Heart left ventricle (tissue), 16 donors: ENCODE results near the gene CYSTM1. TPM values are rescaled to one million over a fixed set of nuclear protein-coding genes. Genes with fewer than 3 reads are reported as not detected.

Source experiments
- ATAC-seq, 4 donors: fragments of 200-7000 bp; cut with Tn5 transposase; one replicate each; pipeline ENCODE4 v1.9.1; 2020 to 2022; ENCODE audit warnings: moderate library complexity in 4 of 4, mild to moderate bottlenecking in 3 of 4, moderate number of reproducible peaks in 1 of 4
- DNase-seq, 5 donors: peaks; one replicate each; pipeline ENCODE4 v3.0.0-alpha.2; 2020
- H3K27ac ChIP-seq, 12 donors: fragments of 200-600 bp; sonication (generic) in 4 of 12; one replicate each; pipeline versions ENCODE4 v1.5.0 to v1.8.0; 2016 to 2022; ENCODE audit warnings: mild to moderate bottlenecking in 2 of 12
- H3K27me3 ChIP-seq, 9 donors: fragments of 200-600 bp; sonication (generic) in 2 of 9; one replicate each; pipeline versions ENCODE4 v1.5.1 to v1.8.0; 2016 to 2022; ENCODE audit warnings: mild to moderate bottlenecking in 3 of 9
- H3K36me3 ChIP-seq, 9 donors: fragments of 200-600 bp; sonication (generic) in 2 of 9; one replicate each; pipeline versions ENCODE4 v1.5.0 to v1.8.0; 2018 to 2022; ENCODE audit warnings: mild to moderate bottlenecking in 2 of 9
- H3K4me1 ChIP-seq, 12 donors: fragments of 200-600 bp; sonication (generic) in 4 of 12; one replicate each; pipeline versions ENCODE4 v1.5.0 to v1.8.0; 2016 to 2022; ENCODE audit warnings: mild to moderate bottlenecking in 3 of 12
- H3K4me3 ChIP-seq, 12 donors: fragments of 200-600 bp; sonication (generic) in 4 of 12; one replicate each; pipeline versions ENCODE4 v1.5.0 to v1.8.0; 2017 to 2022; ENCODE audit warnings: mild to moderate bottlenecking in 9 of 12, moderate library complexity in 4 of 12
- H3K9me3 ChIP-seq, 12 donors: fragments of 200-600 bp; sonication (generic) in 4 of 12; one replicate each; pipeline versions ENCODE4 v1.5.0 to v1.8.0; 2016 to 2022; ENCODE audit warnings: mild to moderate bottlenecking in 1 of 12
- POLR2A ChIP-seq, 2 donors: fragments of 450-650 bp; IDR thresholded peaks; one replicate each; pipeline ENCODE4 v1.6.1; 2017; ENCODE audit warnings: antibody characterized with exemption in 2 of 2, mild to moderate bottlenecking in 2 of 2, moderate library complexity in 2 of 2
- WGBS, 4 donors: extraction: QIAGEN DNeasy Blood & Tissue Kit in 2 of 4; methylation state at CpG; one replicate each; pipeline versions ENCODE4 v1.1.5 to v1.1.7; 2013 to 2018; 5-methylcytosine and 5-hydroxymethylcytosine counted together
- intact Hi-C, 10 donors: fragments of 100-400 bp; cut with DNase I; formaldehyde crosslinking; loops; one replicate each; pipeline versions ENCODE4 v1.11.1 to v1.14.2; 2022
- polyA plus RNA-seq, 2 donors: library from polyadenylated mRNA; stranded (reverse); fragments of 200-250 nt; gene quantifications; one replicate each; pipeline ENCODE4 v1.2.3, GENCODE V29; 2013
- total RNA-seq, 9 donors: library from RNA; depleted of rRNA in 2 of 9; stranded (reverse); fragments of >200 nt in 2 of 9; fragmentation: NEBNext Ultra II Directional in 3 of 9; extraction: Animal tissue kit (Norgen Biotek cat#: 25700) in 3 of 9; gene quantifications; one replicate each; pipeline versions ENCODE4 v1.1.0 to v1.2.4, GENCODE V29; 2016 to 2023
- TF ChIP-seq, protein P1 (sequence below), 12 donors: fragments of 200-600 bp; sonication (generic) in 4 of 12; IDR thresholded peaks; one replicate each; pipeline versions ENCODE4 v1.5.0 to v1.8.0; 2018 to 2022; ENCODE audit warnings: antibody characterized with exemption in 12 of 12, mild to moderate bottlenecking in 5 of 12
- donor health status: ischemic (EF 13 %, LVEDD 7.1; RV severe dilation, severe dysfunction).
- donor health status: healthy with polysubstance abuse.
- donor health status: DM: no; HTN: yes; CAD: no.
- donor health status: DM: no; HTN: no; CAD: no.
- donor health status: ischemic (EF 25% LVEDD 6.9; RV normal size, moderate dysfunction).
- donor health status: ischemic (EF 25% LVEDD 5.7; RV mildly dilated, moderate dysfunction).
- donor health status: healthy.
- donor health status: DM: yes; HTN: yes; CAD: no.
- donor health status: ischemic (EF 35%, LVEDD 5.7; RV mildly dilated, moderate dysfunction).
- donor health status: nonischemic (EF 11% LVEDD 7.7; RV severe dilation, severe dysfunction).
- donor health status: DM: yes; HTN: yes; CAD: no.
- donor health status: PGD.
- donor health status: ischemic (EF 29% LVEDD 5.4; RV normal size, mild dysfunction).
- donor health status: nonischemic (EF 23%, LVEDD 6.1; RV moderate dilation, normal function).

CYSTM1 gene
- total and polyA plus RNA-seq, 11 donors = 58.1 to 238 (median 94.5) TPM

DNA sequence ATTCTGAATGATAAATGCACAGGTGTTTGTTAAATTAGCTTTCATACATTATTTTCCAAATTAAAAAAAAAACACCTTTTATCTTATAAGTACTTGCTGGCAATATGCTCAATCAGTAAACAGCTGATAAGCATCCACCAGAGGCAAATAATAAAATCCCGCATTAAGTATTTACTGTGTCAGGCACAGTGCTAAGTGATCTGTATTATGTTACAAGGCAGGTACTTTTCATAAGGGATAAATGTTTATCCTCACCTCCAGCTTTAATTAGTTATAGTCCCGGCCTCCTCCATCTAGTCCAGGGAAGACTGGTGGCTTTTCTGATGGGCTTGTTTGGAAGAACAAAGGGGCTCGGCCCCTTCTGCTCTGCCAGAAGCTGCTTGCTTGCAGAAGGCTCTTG, 87.9 kb downstream of the CYSTM1 start:
- H3K4me3 ChIP-seq = no peak overlapping the region
- intact Hi-C loops = loop anchor here in 3 of 10 donors (5.0 kb wide), 1 partner anchor 34 kb away; no protein-coding TSS in a partner anchor
- peak overlapping the region in 3 of 12 donors; percentile 7 to 87 (median 83) for H3K27ac ChIP-seq
- 49 to 75% (median 61%) methylated on average over 3 of the region's 3 CpGs for WGBS, 4 donors
- ATAC-seq = no peak
- TF ChIP-seq POLR2A (IDR thresholded peaks at IDR 0.05) = no peak
- TF ChIP-seq, protein P1, sequence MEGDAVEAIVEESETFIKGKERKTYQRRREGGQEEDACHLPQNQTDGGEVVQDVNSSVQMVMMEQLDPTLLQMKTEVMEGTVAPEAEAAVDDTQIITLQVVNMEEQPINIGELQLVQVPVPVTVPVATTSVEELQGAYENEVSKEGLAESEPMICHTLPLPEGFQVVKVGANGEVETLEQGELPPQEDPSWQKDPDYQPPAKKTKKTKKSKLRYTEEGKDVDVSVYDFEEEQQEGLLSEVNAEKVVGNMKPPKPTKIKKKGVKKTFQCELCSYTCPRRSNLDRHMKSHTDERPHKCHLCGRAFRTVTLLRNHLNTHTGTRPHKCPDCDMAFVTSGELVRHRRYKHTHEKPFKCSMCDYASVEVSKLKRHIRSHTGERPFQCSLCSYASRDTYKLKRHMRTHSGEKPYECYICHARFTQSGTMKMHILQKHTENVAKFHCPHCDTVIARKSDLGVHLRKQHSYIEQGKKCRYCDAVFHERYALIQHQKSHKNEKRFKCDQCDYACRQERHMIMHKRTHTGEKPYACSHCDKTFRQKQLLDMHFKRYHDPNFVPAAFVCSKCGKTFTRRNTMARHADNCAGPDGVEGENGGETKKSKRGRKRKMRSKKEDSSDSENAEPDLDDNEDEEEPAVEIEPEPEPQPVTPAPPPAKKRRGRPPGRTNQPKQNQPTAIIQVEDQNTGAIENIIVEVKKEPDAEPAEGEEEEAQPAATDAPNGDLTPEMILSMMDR (IDR thresholded peaks at IDR 0.05) = no peak
- H3K27me3 ChIP-seq = no peaks in the 10 kb centered on the region
- peaks cover 0 to 6% (median 0%) of the 10 kb centered on the region in 12 donors for H3K9me3 ChIP-seq
- DNase-seq = no peak
- peaks cover 6 to 67% (median 48%) of the 10 kb centered on the region in 12 donors for H3K4me1 ChIP-seq
- peaks cover 0 to 17% (median 0%) of the 10 kb centered on the region in 9 donors for H3K36me3 ChIP-seq

DNA sequence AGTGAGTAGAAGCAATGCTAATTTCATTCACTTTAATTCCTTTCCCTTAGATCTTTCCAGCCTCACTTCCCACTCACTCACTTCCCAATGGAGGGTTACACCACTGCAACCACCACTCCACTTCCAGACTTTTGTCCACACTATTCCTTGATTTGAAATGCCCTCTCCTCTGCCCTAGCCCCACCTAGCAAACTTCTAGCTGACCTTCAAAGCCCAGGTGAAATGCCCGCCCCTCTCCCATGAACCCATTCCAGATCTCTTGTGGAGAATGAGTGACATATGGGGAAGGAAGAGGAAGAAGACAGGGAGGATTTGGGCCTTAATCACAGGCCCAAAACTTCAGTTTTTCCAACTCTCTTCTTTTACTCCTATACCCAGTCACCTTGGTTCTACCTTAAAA, 90.9 kb downstream of the CYSTM1 start:
- WGBS, 4 donors = 94 to 100% (median 96%) methylated on average over 1 of the region's 1 CpG

DNA sequence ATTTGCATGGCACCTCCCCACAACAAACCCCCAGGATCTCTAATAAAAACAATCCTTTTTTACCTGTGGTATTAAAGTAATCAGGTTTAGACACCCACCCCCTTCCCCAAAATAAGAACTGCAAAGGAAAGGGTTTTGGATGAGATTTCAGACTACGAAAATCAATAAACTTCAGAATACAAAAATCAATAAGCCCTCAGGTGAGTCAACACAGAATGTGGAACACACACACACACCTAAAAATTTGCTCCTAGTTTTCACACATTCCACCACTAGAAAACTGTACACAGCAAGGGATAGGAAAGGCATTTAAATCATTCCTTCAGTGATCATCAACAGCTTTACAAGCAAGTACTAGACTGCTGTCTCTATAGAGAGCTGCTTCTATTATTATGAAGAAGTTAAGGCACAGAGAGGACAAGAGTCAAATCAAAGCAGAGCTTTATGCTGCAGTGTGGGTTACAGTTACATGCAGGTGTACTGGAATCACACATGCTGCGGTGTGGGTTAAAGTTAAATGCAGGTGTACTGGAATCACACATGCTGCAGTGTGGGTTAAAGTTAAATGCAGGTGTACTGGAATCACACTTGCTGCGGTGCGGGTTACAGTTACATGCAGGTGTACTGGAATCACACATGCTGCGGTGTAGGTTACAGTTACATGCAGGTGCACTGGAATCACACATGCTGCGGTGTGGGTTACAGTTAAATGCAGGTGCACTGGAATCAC, 91.6 kb downstream of the CYSTM1 start:
- 82 to 91% (median 85%) methylated on average over 6 of the region's 6 CpGs for WGBS, 4 donors
- H3K27me3 ChIP-seq = no peaks in the 10 kb centered on the region
- no peak for TF ChIP-seq POLR2A (IDR thresholded peaks at IDR 0.05)
- TF ChIP-seq, protein P1 (IDR thresholded peaks at IDR 0.05) = no peak
- DNase-seq (no peak), ATAC-seq (no peak)
- peak overlapping the region in 11 of 12 donors; percentile 47 to 92 (median 81) for H3K27ac ChIP-seq
- H3K4me3 ChIP-seq = peak overlapping the region in 4 of 12 donors; percentile 10 to 26 (median 18)
- peaks cover 6 to 68% (median 39%) of the 10 kb centered on the region in 12 donors for H3K4me1 ChIP-seq
- H3K36me3 ChIP-seq = peaks cover 0 to 3% (median 0%) of the 10 kb centered on the region in 9 donors
- H3K9me3 ChIP-seq = no peaks in the 10 kb centered on the region
- intact Hi-C loops = loop anchor here in 1 of 10 donors (5.0 kb wide), 1 partner anchor 36 kb away; the partner anchor contains the start of gene PFDN1

More for the DNA sequence above, 90.9 kb downstream of the CYSTM1 start:
- no peaks in the 10 kb centered on the region for H3K9me3 ChIP-seq
- DNase-seq = no peak
- TF ChIP-seq, protein P1 (IDR thresholded peaks at IDR 0.05) = no peak
- no peaks in the 10 kb centered on the region for H3K27me3 ChIP-seq
- intact Hi-C loops = loop anchor here in 1 of 10 donors (5.0 kb wide), 1 partner anchor 36 kb away; the partner anchor contains the start of gene PFDN1
- no peak overlapping the region for H3K4me3 ChIP-seq
- H3K36me3 ChIP-seq = peaks cover 0 to 3% (median 0%) of the 10 kb centered on the region in 9 donors
- peak overlapping the region in 8 of 12 donors; percentile 12 to 92 (median 76) for H3K27ac ChIP-seq
- ATAC-seq = no peak
- peaks cover 6 to 71% (median 46%) of the 10 kb centered on the region in 12 donors for H3K4me1 ChIP-seq

DNA sequence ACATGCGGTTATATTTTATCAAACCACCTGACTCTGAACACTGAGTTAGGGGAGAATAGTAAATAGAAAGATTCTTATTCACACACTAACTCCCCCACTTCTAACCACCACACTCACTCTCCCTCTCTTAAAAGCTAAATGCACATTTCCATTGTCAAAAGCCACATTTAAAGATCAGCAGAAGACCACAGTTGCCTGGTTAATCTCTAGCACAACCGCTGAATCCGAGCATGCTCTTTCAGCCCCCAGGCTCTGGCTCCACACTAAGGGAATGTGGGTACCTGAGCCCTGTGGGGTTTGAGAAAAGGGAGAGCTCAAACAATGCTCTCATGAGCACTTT, 92.2 kb downstream of the CYSTM1 start:
- peaks cover 6 to 63% (median 35%) of the 10 kb centered on the region in 12 donors for H3K4me1 ChIP-seq
- peak overlapping the region in 7 of 12 donors; percentile 10 to 35 (median 24) for H3K4me3 ChIP-seq
- peaks cover 0 to 2% (median 0%) of the 10 kb centered on the region in 9 donors for H3K36me3 ChIP-seq
- no peaks in the 10 kb centered on the region for H3K9me3 ChIP-seq
- intact Hi-C loops = loop anchor here in 1 of 10 donors (5.0 kb wide), 1 partner anchor 35 kb away; the partner anchor contains the start of gene PFDN1
- DNase-seq (no peak), ATAC-seq (no peak)
- no peaks in the 10 kb centered on the region for H3K27me3 ChIP-seq
- peak overlapping the region; percentile 47 to 92 (median 79) for H3K27ac ChIP-seq
- no peak for TF ChIP-seq POLR2A (IDR thresholded peaks at IDR 0.05)
- TF ChIP-seq, protein P1 (IDR thresholded peaks at IDR 0.05) = no peak
- 38 to 48% (median 40%) methylated on average over 3 of the region's 3 CpGs for WGBS, 4 donors
